Amniotic stem cell (primary cell): ENCODE results near the gene ZCCHC7.
A peak's percentile ranks its signal among the peaks of the same experiment; 100 is the strongest.
"Not testable (repeated sequence)": the region's sequence is repeated elsewhere in the genome, so short reads cannot be mapped to it uniquely, and the experiment has no call there.

Source experiments
- DNase-seq: peaks from one replicate; lab custom pipeline; 2025; lab: John Stamatoyannopoulos, UW

Gene ZCCHC7

DNA sequence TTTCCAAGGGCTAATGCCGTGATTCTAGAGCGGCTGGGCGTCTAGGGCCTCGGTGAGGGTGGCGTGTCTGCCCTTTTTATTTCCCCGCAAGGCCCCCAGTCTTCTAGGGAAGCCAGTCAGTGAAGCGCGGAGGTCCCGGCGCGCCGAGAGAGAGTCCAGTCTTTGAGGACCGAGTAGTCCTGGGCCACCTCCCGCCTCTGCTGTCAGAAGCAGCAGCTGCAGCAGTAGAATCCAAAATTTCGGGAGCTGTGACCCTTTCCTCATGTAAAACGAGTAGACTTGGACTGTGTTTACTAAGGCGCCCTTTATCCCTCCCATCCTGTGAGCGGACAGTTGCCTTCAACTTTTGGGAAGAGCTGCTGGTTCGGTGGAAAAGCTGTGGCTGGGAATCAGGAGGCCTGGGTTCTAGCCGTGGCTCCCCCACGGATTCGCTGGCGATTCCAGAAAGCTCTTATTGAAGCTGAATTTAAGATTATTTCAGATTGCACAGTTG lies 515 bp downstream of the ZCCHC7 start:
- not testable (repeated sequence) for DNase-seq

DNA sequence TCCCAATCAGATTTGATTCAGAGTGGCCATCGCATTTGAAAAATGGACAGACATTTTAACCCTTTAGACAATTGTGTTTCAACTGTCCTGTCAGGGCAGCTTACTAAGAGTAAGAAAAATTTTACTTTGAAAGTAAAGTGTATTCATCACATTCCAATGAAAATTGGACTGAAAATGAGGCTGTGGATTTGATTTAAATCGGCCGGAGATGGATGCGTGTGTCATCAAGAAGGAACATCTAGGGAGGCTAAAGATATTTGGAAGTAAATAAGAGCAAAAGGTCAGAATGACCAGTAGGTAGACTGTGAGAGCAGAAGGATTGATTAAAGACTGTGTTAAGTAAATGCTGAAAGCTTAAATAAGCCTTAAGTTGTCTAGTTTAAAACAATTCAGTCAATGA lies 1.5 kb downstream of the ZCCHC7 start:
- DNase-seq = peak; percentile 14

DNA sequence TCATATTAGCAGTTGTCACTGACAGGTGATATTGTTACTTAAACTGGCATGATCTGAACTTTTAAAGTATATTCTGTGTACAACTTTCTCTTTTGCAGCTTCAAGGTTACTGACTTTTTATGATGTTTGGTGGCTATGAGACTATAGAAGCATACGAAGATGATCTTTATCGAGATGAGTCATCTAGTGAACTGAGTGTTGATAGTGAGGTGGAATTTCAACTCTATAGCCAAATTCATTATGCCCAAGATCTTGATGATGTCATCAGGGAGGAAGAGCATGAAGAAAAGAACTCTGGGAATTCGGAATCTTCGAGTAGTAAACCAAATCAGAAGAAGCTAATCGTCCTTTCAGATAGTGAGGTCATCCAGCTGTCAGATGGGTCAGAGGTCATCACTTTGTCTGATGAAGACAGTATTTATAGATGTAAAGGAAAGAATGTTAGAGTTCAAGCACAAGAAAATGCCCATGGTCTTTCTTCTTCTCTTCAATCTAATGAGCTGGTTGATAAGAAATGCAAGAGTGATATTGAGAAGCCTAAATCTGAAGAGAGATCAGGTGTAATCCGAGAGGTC lies 5.9 kb downstream of the ZCCHC7 start:
- no peak for DNase-seq

DNA sequence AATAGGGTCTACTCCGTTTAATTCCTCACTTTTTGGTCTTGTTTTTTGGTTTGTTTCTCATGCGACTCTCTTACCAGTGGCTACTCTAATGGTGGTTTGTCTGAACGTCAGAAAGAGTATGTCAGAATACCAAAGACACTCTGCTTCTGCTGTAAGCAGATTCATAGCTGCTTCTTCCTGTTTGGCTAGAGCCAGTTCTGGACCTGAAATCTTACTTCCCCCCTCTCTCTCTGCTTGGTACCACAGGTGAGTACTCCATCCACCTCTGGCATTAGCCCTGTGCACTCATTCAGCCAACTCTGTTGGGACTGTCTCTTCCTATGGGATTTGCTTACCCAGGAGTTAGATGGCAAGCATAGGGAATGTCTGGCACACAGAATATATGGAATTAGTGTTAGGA lies 6.6 kb downstream of the ZCCHC7 start:
- DNase-seq = no peak

DNA sequence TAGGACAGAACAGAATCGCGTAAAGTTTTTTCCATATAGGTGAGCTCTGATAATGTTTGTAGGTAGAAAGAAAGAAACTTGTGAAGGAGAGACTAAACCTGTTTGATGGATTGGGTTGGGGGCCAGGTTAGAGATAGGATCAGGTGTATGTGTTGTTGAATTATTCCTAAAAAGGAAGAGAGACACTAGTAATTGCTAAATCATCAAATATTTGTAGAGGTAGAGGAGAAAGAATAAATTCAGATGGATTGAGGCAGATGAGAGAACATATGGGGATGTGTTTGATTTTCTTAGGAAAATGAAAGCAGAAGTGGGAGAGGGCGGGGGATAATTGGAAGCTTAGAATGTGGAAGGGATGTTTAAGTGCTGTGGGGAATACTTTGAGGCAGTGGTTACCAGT lies 7.7 kb downstream of the ZCCHC7 start:
- no peak for DNase-seq

DNA sequence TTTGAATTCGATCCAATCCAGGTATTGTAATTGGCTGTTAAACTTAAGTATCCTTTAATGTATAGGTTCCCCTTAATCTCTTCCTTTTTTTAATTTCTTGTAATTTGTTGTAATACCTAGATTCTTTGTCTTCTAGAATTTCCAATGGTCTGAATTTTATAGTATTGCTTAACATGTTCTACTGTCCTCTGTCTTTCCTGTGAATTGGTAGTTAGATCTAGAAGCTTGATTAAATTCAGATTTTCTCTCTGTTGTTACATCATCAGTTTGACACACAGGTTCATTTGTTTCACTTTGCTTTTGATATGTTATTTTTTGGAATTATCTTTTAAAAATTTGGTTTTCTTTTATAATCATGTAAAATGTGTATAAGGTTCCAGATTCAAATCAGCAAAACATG lies 13.8 kb downstream of the ZCCHC7 start:
- no peak for DNase-seq

DNA sequence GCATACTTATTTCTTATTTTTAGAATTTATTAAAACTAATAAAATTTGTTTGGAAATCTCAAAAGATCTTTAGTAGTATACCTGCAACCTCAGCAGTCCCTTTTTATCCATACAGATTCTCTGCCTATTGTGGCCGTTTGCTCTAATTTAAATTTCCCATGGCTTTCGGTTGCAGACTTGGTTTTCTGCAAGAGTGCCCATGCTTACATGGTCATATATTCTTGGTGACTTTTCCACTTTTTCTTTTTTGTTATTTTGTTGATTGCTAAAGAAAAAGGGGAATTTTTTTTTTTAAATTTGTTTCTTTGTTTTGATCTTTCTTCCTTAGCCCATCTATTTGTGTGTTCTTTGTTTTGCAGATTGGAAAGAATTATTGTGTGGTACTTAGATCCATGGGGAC lies 20.6 kb downstream of the ZCCHC7 start:
- DNase-seq = no peak

DNA sequence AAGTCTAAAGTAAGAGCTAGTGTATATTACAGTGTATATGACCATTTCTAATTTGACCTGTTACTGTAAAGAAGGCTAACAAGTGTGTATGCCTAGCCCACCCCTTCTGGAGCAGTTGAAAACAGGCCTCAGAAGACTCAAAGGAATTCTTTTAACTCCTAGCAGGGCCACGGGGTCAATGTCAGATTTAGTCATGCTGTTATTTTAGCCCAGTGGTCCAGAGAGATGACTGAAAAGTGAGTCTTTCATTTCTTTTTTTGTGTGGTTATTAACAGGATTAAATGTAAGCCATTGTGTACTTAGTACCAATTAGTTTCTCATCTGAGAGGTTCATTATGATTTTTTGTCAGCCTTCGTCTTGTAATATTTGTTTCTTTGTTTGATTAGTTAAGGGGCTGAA lies 24.4 kb downstream of the ZCCHC7 start:
- no peak for DNase-seq

DNA sequence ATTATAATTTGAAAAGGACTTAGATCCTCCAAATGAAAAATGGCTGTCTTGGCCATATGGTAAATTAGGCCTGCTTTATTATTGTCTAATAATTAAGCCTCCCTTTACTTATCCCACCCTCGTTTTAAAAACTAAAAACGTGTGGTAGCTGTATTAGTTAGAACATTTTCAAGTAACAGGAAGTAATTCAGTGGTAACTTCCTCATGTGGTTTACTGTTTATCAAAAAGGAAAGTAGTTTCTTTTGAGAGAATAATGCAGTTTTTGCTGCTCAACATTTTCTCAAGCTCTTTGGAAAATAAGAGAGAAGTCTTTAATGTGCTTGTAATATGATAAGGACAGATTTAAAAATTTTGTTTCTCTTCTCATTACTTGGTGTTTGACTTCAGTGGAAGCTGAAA lies 26.0 kb downstream of the ZCCHC7 start:
- DNase-seq = no peak

DNA sequence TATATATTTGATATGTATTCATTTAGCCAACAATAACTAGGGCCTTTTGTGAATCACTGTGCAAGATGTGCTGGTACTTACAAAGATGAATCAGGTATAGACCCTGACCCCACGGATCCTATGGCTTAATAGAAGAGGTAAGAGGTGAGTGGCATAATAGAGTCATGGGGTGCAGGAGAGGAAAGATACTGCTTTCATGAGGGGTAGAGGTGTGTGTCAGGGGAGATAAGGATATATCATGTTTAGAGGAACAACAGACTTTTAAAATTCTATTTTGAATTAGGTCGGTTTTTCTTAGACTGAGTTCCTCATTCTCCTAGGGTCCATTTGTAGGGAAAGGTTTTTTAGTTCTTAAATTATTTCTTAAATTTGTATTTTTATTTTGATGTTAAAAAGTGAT lies 27.8 kb downstream of the ZCCHC7 start:
- no peak for DNase-seq

DNA sequence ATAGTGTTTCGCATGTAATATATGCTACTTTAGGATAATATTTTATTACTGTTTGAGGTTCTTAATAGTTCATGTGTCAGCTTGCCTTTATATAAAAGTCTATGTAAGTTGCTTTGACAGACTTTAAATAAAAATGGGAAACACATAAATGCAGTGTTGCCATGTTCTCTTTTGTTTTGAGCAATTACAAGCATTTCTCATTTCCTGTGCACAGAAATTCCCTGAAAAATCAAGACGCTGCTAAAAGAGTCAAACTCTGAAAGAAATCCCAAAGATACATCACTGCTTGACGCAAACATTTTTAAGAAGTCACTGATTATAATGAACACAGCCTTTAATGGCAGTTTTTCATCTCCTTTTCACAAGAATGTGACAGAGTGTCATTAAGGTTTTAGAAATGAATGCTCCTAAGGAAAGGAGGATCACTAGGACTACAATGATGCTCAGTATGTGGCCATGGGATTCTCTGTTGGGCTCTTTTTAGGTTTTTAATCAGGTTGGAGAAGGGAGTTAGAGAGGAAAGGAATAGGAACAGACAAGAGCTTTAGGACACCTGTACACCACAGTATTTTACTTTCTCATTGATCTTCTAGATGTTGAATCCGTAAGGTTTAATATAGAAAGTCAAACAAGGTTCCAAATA lies 29.4 kb downstream of the ZCCHC7 start:
- DNase-seq = no peak

DNA sequence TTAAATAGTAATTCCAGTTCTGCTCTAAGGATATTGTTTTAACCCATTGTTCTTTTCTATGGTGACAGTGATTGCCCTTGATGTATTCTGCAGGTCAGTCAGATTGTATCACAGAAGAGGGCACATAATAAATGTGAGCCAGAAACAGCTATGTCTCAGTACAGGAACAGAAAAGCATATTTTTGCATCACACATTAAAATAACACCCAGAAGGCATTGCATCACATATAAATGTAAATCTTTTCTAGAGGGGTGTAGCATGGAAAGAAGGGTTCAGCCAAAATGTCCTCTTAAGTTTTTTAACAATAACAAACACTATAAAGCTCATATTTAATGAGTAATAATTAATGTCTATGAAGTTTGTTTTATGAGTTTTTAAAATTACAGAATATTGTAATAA lies 30.0 kb downstream of the ZCCHC7 start:
- DNase-seq = no peak

DNA sequence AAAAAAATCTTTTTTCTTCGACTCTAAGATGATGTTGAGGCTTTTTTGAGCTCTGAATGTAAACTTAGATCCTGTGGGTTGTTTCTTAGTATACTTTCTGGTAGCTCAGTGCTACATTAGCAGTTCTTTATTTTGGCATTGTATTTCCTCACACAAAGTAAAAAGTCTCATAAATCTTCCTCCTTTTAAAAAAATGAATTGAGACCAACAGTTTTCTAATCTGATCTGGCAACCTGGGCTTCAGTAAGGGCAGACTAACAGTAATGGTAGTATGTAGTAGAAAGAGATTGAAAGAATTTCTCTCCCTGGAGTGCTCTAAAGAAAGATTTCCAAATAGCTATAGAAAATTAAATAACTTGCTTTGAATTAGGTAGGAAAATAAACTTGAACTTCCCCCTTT lies 31.4 kb downstream of the ZCCHC7 start:
- DNase-seq = no peak

DNA sequence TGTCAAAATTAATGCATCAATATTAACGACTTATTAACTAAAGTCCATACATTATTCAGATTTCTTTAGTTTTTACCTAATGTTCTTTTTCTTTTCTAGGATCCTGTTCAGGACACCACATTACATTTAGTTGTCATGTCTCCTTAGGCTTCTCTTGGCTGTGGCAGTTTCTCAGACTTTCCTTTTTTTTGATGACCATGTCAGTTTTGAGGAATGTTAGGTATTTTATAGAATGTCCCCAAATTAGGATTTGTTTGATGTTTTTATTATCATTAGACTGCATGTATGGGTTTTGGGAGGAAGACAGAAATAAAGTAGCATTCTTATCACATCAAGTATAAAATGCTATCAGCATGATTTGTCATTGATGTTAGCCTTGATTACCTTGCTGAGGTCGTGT lies 32.0 kb downstream of the ZCCHC7 start:
- no peak for DNase-seq

DNA sequence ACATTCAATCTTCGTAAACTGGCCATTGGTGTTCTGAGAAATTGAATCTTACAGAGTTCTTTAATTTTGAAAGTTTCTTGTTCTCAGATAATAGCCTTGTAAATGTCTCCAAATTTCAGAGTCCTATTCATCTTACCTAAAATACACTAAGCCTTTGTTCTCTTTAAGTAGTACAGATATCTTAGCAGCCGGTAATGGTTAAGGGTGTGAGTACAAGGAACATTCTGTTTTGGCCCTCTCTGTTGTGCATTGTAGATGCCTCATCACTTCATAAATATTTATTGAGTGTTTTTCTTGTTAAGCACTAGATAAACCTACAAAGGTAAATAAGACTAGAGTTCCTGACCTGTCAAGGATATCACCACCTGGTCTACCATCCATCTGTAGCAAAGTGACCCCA lies 35.2 kb downstream of the ZCCHC7 start:
- no peak for DNase-seq

DNA sequence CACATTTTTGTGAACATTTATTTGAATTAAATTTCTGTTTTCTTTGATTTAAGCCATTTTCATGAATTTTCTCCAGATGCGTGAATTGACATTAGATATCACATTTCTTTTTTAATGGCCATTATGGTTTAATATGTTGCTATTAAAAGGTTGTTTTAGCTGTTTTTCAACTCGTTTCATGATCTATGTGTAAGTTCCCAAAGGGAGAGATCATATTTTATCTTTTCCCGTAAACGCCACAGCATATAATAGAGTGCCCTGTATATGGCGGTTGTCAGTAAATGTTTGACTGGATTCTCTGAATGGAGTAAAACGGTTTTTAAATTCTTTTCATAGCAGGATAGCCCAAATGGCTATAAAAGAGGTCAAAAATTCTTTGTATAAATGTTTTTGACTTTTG lies 35.8 kb downstream of the ZCCHC7 start:
- DNase-seq = no peak

DNA sequence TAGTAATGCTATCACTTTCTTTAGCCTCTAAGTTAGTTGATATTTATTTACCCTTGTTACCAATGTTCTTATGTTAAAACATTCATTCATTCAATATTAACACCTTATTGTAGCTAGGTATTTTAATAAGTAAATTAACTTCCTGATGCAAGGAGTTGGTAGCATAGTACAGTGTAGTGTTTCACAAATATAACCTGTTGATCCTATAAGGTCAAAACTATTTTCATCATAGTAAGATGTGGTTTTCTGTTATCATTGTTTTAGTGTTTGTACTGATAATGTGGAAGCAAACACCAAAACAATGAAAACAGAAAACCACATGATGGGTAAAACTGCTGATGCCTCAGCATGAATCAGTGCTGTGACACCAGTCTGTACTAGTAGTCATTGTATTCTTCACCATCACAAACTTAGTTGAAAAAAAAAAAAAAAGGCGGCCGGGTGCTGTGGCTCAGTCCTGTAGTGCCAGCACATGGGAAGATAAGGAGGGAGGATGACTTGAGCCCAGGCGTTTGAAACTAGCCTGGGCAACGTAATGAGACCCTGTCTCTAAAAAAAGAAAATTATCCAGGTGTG lies 36.5 kb downstream of the ZCCHC7 start:
- no peak for DNase-seq

DNA sequence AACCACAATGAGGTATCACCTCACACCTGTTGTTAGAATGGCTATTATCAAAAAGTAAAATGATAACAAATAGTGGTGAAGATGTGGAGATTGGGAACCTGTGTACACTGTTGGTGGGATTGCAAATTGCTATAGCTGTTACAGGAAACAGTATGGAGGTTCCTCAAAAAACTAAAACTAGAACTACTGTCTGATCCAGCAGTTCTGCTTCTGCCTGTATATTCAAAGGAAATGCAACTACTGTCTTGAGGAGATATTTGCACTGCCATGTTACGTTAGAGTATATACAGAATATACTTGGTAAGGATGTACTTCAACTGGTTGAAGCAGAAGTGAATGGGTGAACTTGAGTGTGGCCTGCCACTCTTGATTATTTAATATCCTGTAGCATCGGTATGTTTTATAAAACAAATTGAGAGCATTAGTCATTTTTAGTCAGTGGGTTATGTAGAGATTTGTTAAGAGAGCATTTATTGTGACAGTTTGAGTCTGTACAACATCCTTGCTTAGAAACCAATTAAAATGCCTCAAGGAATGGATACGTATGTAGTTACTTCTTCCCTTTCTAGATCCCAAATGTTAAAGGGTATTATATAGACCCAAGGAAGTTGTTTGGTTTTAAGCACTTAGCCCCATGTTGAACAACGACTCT lies 37.5 kb downstream of the ZCCHC7 start:
- no peak for DNase-seq

DNA sequence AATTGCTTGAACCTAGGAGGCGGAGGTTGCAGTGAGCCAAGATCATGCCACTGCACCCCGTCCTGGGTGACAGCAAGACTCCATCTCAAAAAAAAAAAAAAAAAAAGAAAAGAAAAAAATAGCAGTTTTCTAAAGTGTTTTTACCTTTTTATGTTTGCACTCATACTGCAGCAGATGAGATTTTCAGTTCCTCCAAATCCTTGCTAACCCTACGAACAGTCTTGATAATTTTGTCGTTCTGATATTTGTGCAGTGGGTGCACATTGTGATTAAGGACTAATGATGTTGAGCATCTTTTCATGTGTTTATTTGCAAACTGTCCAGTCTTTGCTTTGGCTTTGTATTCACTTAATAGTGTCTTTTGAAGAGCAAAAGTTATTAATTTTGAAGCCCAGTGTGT lies 42.9 kb downstream of the ZCCHC7 start:
- no peak for DNase-seq

DNA sequence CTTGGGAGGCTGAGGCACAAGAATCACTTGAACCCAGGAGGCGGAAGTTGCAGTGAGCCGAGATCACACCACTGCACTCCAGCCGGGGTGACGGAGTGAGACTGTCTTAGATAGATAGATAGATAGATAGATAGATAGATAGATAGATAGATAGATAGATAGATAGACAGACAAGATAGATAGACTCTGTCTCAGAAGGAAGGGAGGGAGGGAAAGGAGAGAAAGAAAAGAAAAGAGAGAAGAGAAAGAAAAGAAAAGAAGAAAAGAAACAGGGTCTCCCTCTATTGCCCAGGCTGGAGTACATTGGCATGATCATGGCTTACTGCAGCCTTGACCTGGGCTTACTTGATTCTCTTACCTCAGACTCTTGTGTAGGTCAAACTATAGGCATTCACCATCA lies 44.0 kb downstream of the ZCCHC7 start:
- DNase-seq = not testable (repeated sequence)

DNA sequence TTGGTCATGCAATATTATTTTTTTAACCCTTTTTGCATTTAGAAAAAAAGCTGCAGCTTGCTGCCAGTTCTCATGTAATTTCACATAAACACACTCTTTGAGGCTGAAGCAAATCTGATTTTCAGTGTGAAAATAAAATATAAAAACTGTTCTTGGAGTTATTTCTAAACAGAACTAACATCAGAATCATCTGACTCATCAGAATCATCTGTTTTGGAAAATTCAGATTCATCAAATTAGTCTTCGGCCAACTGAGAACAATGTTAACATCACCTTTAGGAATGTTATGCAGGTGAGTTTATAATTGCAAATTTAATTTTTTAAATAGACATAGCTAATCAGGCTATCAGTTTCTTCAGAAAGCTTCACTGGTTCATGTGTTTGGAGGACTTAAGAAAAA lies 45.3 kb downstream of the ZCCHC7 start:
- no peak for DNase-seq

DNA sequence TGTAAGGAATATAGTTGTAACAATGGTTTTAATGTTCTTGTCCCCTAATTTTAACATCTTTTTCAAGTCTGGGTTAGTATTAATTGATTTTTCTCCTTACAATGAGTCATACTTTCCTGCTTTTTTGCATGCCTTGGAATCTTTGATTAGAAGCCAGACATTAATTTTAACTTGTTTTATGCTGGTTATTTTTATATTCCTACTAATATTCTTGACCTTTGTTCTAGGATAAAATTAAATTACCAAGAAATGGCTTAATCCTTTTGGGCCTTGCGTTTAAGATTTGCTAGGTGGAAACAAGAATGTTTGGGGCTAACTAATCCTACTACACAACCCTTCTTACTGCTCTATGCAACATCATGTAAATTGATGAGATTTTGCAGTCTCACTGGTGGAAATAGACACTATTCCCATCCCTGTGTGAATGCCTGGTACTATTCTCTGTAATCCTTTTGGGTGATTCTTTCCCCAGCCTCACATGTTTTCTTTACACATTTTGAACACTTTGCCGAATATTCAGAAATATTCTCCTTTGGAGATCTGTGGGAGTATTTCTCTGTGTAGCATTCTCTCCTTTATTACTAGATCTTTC lies 47.2 kb downstream of the ZCCHC7 start:
- no peak for DNase-seq

DNA sequence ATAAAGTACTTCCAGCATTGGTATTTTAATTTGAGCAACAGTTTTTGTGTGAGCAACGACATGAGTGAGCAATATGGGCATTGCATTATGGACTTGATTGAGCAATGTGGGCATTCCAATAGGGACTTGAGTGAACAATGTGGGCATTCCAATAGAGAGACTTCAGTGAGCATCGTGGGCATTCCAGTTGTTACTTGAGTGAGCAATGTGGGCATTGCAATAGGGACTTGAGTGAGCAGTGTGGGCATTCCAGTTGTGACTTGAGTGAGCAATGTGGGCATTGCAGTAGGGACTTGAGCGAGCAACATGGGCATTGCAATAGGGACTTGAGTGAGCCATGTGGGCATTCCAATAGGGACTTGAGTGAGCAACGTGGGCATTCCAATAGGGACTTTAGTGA lies 52.2 kb downstream of the ZCCHC7 start:
- no peak for DNase-seq
